H1 (cell line): Measurements from ENCODE around the gene GINS3. TPM values are rescaled to one million over a fixed set of nuclear protein-coding genes. Genes with fewer than 3 reads are reported as not detected.

Experiments used
- polyA plus RNA-seq, 7 experiments: library from polyadenylated mRNA; depleted of rRNA in 3 of 7; stranded (reverse) in 5 of 7; unstranded in 2 of 7; fragments of >200 nt in 5 of 7; fragments of 200-250 nt in 2 of 7; gene quantifications; 1 replicate in 5 of 7; 2 replicates in 1 of 7; 4 replicates in 1 of 7; pipeline versions ENCODE4 v1.2.1 to v1.2.3, GENCODE V29; 2011 to 2013; ENCODE audit warnings: missing spikeins in 2 of 7, mixed read lengths in 2 of 7
- total RNA-seq: library from RNA; stranded (reverse); fragmentation: NEBNext Ultra II Directional; extraction: Animal tissue kit (Norgen Biotek cat#: 25700); gene quantifications from 2 replicates; pipeline ENCODE4 v1.2.1, GENCODE V29; 2021
- TF ChIP-seq, protein P1 (sequence below): IDR thresholded peaks from 2 replicates; pipeline ENCODE4 v1.6.1; 2011; ENCODE audit warnings: low read length, improper control_type of control experiment
- TF ChIP-seq, protein P2 (sequence below): IDR thresholded peaks from 2 replicates; pipeline ENCODE4 v1.6.1; 2012; ENCODE audit warnings: low read length, inconsistent platforms

GINS3 gene
- total and polyA plus RNA-seq, 2 of the 8 experiments (the other 6 are each of a cell fraction or from before 2014, with no cell fraction given), result 12.9 to 15.4 TPM

DNA sequence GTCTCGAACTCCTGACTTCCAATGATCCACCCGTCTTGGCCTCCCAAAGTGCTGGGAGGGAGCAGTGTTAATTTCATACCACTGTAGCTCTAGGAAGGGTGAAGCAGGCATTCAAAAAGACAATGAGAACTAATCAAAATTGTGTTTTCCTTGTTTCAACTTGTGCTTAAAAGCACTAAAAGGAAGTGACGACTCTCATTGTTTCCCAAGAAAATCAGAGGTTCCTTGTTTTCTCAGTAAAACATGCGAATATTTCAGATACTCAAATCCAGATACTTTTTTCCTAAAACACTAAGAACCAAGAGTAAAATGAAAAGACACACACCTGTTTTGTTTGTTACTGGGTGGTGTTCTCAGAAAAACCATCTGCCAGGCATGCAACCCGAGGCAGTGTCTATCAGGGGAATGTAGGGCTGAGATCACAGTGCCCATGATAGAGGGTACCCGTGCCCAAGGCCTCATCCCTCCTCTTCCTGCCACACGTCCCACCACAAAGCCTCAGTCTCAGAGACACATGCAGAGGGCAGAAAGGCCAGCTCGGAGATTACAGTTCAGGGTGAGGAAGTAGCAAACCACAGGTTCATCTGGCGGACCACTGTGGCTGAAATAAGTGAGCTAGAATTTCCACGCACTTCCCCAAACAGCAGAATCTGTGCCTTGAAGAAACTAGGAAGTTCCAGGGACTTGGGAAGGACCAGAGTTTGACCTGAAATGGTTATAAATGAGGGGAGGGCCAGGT is 33.7 kb downstream of the GINS3 start (continued):
- TF ChIP-seq, protein P1, sequence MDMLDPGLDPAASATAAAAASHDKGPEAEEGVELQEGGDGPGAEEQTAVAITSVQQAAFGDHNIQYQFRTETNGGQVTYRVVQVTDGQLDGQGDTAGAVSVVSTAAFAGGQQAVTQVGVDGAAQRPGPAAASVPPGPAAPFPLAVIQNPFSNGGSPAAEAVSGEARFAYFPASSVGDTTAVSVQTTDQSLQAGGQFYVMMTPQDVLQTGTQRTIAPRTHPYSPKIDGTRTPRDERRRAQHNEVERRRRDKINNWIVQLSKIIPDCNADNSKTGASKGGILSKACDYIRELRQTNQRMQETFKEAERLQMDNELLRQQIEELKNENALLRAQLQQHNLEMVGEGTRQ, result no peak
- TF ChIP-seq, protein P2, sequence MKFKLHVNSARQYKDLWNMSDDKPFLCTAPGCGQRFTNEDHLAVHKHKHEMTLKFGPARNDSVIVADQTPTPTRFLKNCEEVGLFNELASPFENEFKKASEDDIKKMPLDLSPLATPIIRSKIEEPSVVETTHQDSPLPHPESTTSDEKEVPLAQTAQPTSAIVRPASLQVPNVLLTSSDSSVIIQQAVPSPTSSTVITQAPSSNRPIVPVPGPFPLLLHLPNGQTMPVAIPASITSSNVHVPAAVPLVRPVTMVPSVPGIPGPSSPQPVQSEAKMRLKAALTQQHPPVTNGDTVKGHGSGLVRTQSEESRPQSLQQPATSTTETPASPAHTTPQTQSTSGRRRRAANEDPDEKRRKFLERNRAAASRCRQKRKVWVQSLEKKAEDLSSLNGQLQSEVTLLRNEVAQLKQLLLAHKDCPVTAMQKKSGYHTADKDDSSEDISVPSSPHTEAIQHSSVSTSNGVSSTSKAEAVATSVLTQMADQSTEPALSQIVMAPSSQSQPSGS, result no peak
- TF ChIP-seq, all 59 proteins: peak for 0
